Measurements from ENCODE around the gene STX1B. TPM values are rescaled to one million over a fixed set of nuclear protein-coding genes. Genes with fewer than 3 reads are reported as not detected.

Gene STX1B
- total RNA-seq, 4 donors from 2014 or later = 0.41 to 1.3 TPM; not detected in 2

GRCh38 chr16:30983289-30983889 is 27.0 kb downstream of the STX1B start:
- Histone ChIP-seq H3K4me3 (no peak overlapping the region), H3K4me1 (peaks cover 9 to 12% (median 10%) of the 10 kb centered on the region in 4 donors), H3K27ac (no peak overlapping the region), H3K27me3 (no peaks in the 10 kb centered on the region), H3K9me3 (no peaks in the 10 kb centered on the region), H3K36me3 (peaks cover 0 to 17% (median 8%) of the 10 kb centered on the region in 4 donors)
- 60 to 84% methylated on average over 1 to 24 of the region's 25 CpGs for WGBS, 2 donors (ENCODE audit: low coverage in 1 of 2)
- no peak for DNase-seq
- in situ Hi-C loops (cut with MboI; ENCODE audit: low pct_ligation_motif_present in 1 of 4, low pct_unique_long_range_greater_than_20kb in 1 of 4, low sequenced_read_pairs in 3 of 4) (loop anchor here (10.0 to 25.0 kb wide), 6 partner anchors 111 to 881 kb away; partner anchors contain the start of genes COX6A2 (in 2 of the 4), ZNF267 (in 2 of the 4), ZNF843 (in 2 of the 4) and ARMC5 (in 1 of the 4)), intact Hi-C loops (cut with DNase I; ENCODE audit: low total_unique reads) (no loop called here)
- TF ChIP-seq CTCF (IDR thresholded peaks at IDR 0.05) = no peak
- TF ChIP-seq EP300 (IDR thresholded peaks at IDR 0.05; ENCODE audit: low read depth) = no peak
- TF ChIP-seq POLR2AphosphoS5 (IDR thresholded peaks at IDR 0.05) = no peak
- TF ChIP-seq POLR2A (IDR thresholded peaks at IDR 0.05) = no peak

DNA sequence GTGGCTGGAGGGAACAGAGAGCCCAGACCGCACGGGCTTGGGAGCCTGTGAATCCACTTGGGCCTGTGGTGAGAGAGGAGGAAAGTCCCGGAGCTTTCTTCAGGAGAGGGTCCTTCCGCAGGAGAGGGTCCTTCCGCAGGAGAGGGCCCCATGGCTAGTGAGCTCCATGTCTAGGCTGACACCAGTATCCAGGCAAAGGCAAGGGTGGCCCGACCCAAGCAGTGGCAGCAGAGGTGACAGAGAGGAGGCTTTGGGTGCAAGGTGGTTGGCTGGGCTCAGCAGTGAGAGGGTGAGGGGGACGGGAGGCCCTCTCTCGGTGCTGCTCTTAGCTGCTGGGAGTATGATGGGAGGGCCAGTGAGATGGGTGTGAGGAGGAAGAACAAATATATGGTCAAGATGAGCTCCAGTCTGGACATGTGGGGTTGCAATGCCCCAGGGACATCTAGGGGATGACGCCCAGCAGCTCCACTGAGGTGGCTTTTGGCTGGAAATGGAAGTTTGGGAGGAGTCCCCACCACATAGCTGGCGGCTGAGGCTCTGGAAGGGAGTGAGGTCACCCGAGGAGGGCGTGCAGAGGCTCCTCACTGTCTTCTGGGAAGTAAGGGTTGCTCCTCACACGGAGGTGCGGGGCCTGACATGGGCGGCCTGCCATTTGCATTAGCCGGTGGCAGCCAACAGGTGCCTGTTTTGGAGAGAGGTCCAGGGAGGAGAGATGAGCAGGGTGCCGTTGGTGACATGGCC is 27.7 kb downstream of the STX1B start:
- Histone ChIP-seq H3K27me3 (no peaks in the 10 kb centered on the region), H3K27ac (no peak overlapping the region), H3K4me1 (peaks cover 9 to 12% (median 10%) of the 10 kb centered on the region in 4 donors), H3K36me3 (peaks cover 0 to 17% (median 8%) of the 10 kb centered on the region in 4 donors), H3K9me3 (no peaks in the 10 kb centered on the region), H3K4me3 (no peak overlapping the region)
- TF ChIP-seq EP300 (IDR thresholded peaks at IDR 0.05; ENCODE audit: low read depth) = no peak
- no peak for TF ChIP-seq CTCF (IDR thresholded peaks at IDR 0.05)
- no peak for TF ChIP-seq POLR2A (IDR thresholded peaks at IDR 0.05)
- TF ChIP-seq POLR2AphosphoS5 (IDR thresholded peaks at IDR 0.05) = no peak
- 85 to 97% methylated on average over 6 to 17 of the region's 17 CpGs for WGBS, 2 donors (ENCODE audit: low coverage in 1 of 2)
- DNase-seq = no peak
- in situ Hi-C loops (cut with MboI; ENCODE audit: low pct_ligation_motif_present in 1 of 4, low pct_unique_long_range_greater_than_20kb in 1 of 4, low sequenced_read_pairs in 3 of 4) (loop anchor here (10.0 to 25.0 kb wide), 6 partner anchors 112 to 882 kb away; partner anchors contain the start of genes COX6A2 (in 2 of the 4), ZNF267 (in 2 of the 4), ZNF843 (in 2 of the 4) and ARMC5 (in 1 of the 4)), intact Hi-C loops (cut with DNase I; ENCODE audit: low total_unique reads) (no loop called here)

DNA sequence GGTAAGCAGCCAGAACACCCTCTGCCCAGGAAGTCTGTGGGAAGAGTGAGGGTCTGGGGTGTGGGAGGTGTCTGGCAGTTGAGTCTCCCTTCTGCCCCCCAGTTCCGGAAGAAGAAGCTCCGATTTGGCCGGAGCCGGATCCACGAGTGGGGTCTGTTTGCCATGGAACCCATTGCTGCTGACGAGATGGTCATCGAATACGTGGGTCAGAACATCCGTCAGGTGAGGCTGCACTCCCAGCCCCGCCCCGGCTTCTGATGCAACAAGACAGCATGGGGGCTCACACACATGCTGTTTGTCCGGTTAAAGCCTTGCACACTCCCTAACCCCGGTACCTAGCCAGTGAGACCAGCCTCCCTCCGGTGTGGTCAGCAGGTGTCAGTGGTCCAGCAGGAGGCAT is 29.5 kb downstream of the STX1B start:
- WGBS, 2 donors (ENCODE audit: low coverage in 1 of 2) = 95% methylated on average over 14 of the region's 14 CpGs; no CpG with 5 or more reads in 1 of the 2 donors
- H3K4me1 ChIP-seq = peaks cover 7 to 10% (median 9%) of the 10 kb centered on the region in 4 donors
- in situ Hi-C loops (cut with MboI; ENCODE audit: low pct_ligation_motif_present in 1 of 4, low pct_unique_long_range_greater_than_20kb in 1 of 4, low sequenced_read_pairs in 3 of 4) (loop anchor here (10.0 to 25.0 kb wide), 6 partner anchors 114 to 884 kb away; partner anchors contain the start of genes COX6A2 (in 2 of the 4), ZNF267 (in 2 of the 4), ZNF843 (in 2 of the 4) and ARMC5 (in 1 of the 4)), intact Hi-C loops (cut with DNase I; ENCODE audit: low total_unique reads) (no loop called here)
- H3K9me3 ChIP-seq = no peaks in the 10 kb centered on the region
- no peak overlapping the region for H3K4me3 ChIP-seq
- H3K27ac ChIP-seq = no peak overlapping the region
- no peak for DNase-seq
- H3K36me3 ChIP-seq = peaks cover 0 to 24% (median 9%) of the 10 kb centered on the region in 4 donors
- no peaks in the 10 kb centered on the region for H3K27me3 ChIP-seq
- no peak for TF ChIP-seq POLR2A (IDR thresholded peaks at IDR 0.05)
- TF ChIP-seq EP300 (IDR thresholded peaks at IDR 0.05; ENCODE audit: low read depth) = no peak
- TF ChIP-seq POLR2AphosphoS5 (IDR thresholded peaks at IDR 0.05) = no peak
- TF ChIP-seq CTCF (IDR thresholded peaks at IDR 0.05) = no peak

GRCh38 chr16:30980434-30980833 is 30.0 kb downstream of the STX1B start:
- H3K9me3 ChIP-seq = no peaks in the 10 kb centered on the region
- H3K4me3 ChIP-seq = no peak overlapping the region
- H3K27ac ChIP-seq = no peak overlapping the region
- WGBS, 2 donors (ENCODE audit: low coverage in 1 of 2) = 94% methylated on average over 29 of the region's 29 CpGs; no CpG with 5 or more reads in 1 of the 2 donors
- TF ChIP-seq EP300 (IDR thresholded peaks at IDR 0.05; ENCODE audit: low read depth) (no peak), POLR2A (IDR thresholded peaks at IDR 0.05) (no peak), CTCF (IDR thresholded peaks at IDR 0.05) (no peak), POLR2AphosphoS5 (IDR thresholded peaks at IDR 0.05) (no peak)
- DNase-seq = no peak
- H3K4me1 ChIP-seq = peaks cover 2 to 5% (median 4%) of the 10 kb centered on the region in 4 donors
- peaks cover 0 to 24% (median 9%) of the 10 kb centered on the region in 4 donors for H3K36me3 ChIP-seq
- in situ Hi-C loops (cut with MboI; ENCODE audit: low pct_ligation_motif_present in 1 of 4, low pct_unique_long_range_greater_than_20kb in 1 of 4, low sequenced_read_pairs in 3 of 4) (loop anchor here (10.0 to 25.0 kb wide), 6 partner anchors 114 to 884 kb away; partner anchors contain the start of genes COX6A2 (in 2 of the 4), ZNF267 (in 2 of the 4), ZNF843 (in 2 of the 4) and ARMC5 (in 1 of the 4)), intact Hi-C loops (cut with DNase I; ENCODE audit: low total_unique reads) (no loop called here)
- no peaks in the 10 kb centered on the region for H3K27me3 ChIP-seq
